Endothelial cell of umbilical vein (primary cell): ENCODE data around the gene RFNG. TPM values are rescaled to one million over a fixed set of nuclear protein-coding genes. Genes with fewer than 3 reads are reported as not detected.

Experiments used
- BruUV-seq: library from RNA; stranded (reverse); fragments of 400-500 nt; replicated peaks from 2 replicates; lab custom pipeline; 2021; lab: Mats Ljungman, UMichigan
- CTCF ChIA-PET: fragments of 300-600, 350-600 bp; sonication (Branson Sonifier 250); formaldehyde crosslinking; loops from one replicate; lab custom pipeline; 2021; ENCODE audit warnings: antibody characterized with exemption, inconsistent platforms; lab: Charles Lee
- POLR2A ChIA-PET: fragments of 300-600, 350-600 bp; sonication (Branson Sonifier 250); formaldehyde crosslinking; loops from one replicate; lab custom pipeline; 2021; ENCODE audit warnings: antibody characterized with exemption, inconsistent platforms; lab: Charles Lee
- DNase-seq: peaks from one replicate; pipeline ENCODE4 v3.0.0-alpha.2; 2011; ENCODE audit warnings: low read depth, low spot score
- FAIRE-seq: peaks from 2 replicates; lab custom pipeline; 2011; peaks lifted over from hg19 to GRCh38; lab: Jason Lieb, UNC
- H2AFZ ChIP-seq: 2 replicates; pipeline ENCODE4 v1.6.0; 2012; ENCODE audit warnings: low read depth, low read length, control low read depth, inconsistent platforms
- H3K27ac ChIP-seq: 2 replicates; pipeline ENCODE4 v1.5.1; 2011; ENCODE audit warnings: low read depth, mild to moderate bottlenecking, control low read depth, low read length, moderate library complexity; ENCODE audit not compliant: insufficient read depth
- H3K27me3 ChIP-seq, 2 experiments: 2 replicates each; pipeline versions ENCODE4 v1.6.0 to v1.6.1; 2011; ENCODE audit warnings: low read length in 2 of 2, mixed read lengths in 1 of 2; ENCODE audit not compliant: control insufficient read depth in 2 of 2, insufficient read depth in 2 of 2
- H3K36me3 ChIP-seq, 2 experiments: 2 replicates in 1 of 2; 3 replicates in 1 of 2; pipeline ENCODE4 v1.5.1; 2011; ENCODE audit warnings: low read length in 2 of 2, mild to moderate bottlenecking in 1 of 2, moderate library complexity in 1 of 2; ENCODE audit not compliant: control insufficient read depth in 2 of 2, insufficient read depth in 2 of 2; ENCODE audit errors: extremely low read depth in 1 of 2
- H3K4me1 ChIP-seq: 3 replicates; pipeline ENCODE4 v1.5.1; 2011; ENCODE audit warnings: mild to moderate bottlenecking, low read length; ENCODE audit not compliant: control insufficient read depth, insufficient read depth; ENCODE audit errors: extremely low read depth
- H3K4me2 ChIP-seq: 2 replicates; pipeline ENCODE4 v1.6.1; 2011; ENCODE audit warnings: low read length, control low read depth, mixed read lengths; ENCODE audit not compliant: insufficient read depth
- H3K4me3 ChIP-seq, 3 experiments: fragments of 200-600 bp in 1 of 3; sonication (generic), shearing (Covaris generic) in 1 of 3; replicated peaks in 1 of 3; 2 replicates each; pipeline ENCODE4 v1.5.1; 2011 to 2016; ENCODE audit warnings: control low read depth in 3 of 3, low read length in 3 of 3, mild to moderate bottlenecking in 2 of 3, inconsistent platforms in 1 of 3, low read depth in 1 of 3, moderate library complexity in 1 of 3; ENCODE audit not compliant: insufficient read depth in 1 of 3
- H3K79me2 ChIP-seq: 2 replicates; pipeline ENCODE4 v1.6.0; 2012; ENCODE audit warnings: low read length, inconsistent platforms; ENCODE audit not compliant: control insufficient read depth, insufficient read depth
- H3K9ac ChIP-seq: replicated peaks from 2 replicates; pipeline ENCODE3; 2011; ENCODE audit warnings: low read length, control low read depth; ENCODE audit not compliant: insufficient read depth; ENCODE audit errors: extremely low read depth
- H3K9me1 ChIP-seq: replicated peaks from 3 replicates; pipeline ENCODE4 v1.6.0; 2011; ENCODE audit warnings: mild to moderate bottlenecking, low read length; ENCODE audit not compliant: control insufficient read depth, insufficient read depth; ENCODE audit errors: extremely low read depth
- H3K9me3 ChIP-seq: replicated peaks from 2 replicates; pipeline ENCODE4 v1.5.1; 2012; ENCODE audit warnings: low read length, inconsistent platforms; ENCODE audit not compliant: control insufficient read depth, insufficient read depth
- H4K20me1 ChIP-seq: replicated peaks from 2 replicates; pipeline ENCODE3; 2011; ENCODE audit warnings: mild to moderate bottlenecking, low read length; ENCODE audit not compliant: control insufficient read depth, insufficient read depth; ENCODE audit errors: extremely low read depth
- EZH2 ChIP-seq: IDR thresholded peaks from 2 replicates; pipeline ENCODE4 v1.6.1; 2012; ENCODE audit warnings: borderline replicate concordance, low read depth, mild to moderate bottlenecking, moderate library complexity, low read length, inconsistent platforms; ENCODE audit not compliant: severe bottlenecking
- FOS ChIP-seq: IDR thresholded peaks from 2 replicates; pipeline ENCODE4 v1.6.1; 2011; ENCODE audit warnings: mild to moderate bottlenecking, low read length, moderate library complexity, borderline replicate concordance; ENCODE audit not compliant: insufficient read depth
- GATA2 ChIP-seq: IDR thresholded peaks from 2 replicates; pipeline ENCODE4 v1.7.0; 2011; ENCODE audit warnings: low read depth, mild to moderate bottlenecking, moderate library complexity, mixed read lengths, low read length; ENCODE audit not compliant: insufficient read length, insufficient read depth
- JUN ChIP-seq: IDR thresholded peaks from 2 replicates; pipeline ENCODE4 v1.6.1; 2011; ENCODE audit warnings: borderline replicate concordance, low read depth; ENCODE audit not compliant: insufficient read length, insufficient read depth
- MYC ChIP-seq: IDR thresholded peaks from one replicate; pipeline ENCODE4 v1.6.1; 2011; ENCODE audit warnings: mild to moderate bottlenecking, low read depth, low read length
- POLR2A ChIP-seq: IDR thresholded peaks from 2 replicates; pipeline ENCODE4 v1.6.1; 2012; ENCODE audit warnings: low read depth, mild to moderate bottlenecking, control low read depth, low read length
- POLR2AphosphoS5 ChIP-seq: IDR thresholded peaks from 2 replicates; pipeline ENCODE4 v1.6.1; 2012; ENCODE audit warnings: low read depth, mild to moderate bottlenecking, control low read depth, low read length, moderate library complexity; ENCODE audit not compliant: insufficient read depth
- dilution Hi-C: fragments of 300-500 bp; cut with MboI; formaldehyde crosslinking; loops from one replicate; pipeline ENCODE4 v1.15.0; 2019; ENCODE audit warnings: low sequenced_read_pairs; ENCODE audit not compliant: extremely low pct_ligation_motif_present
- intact Hi-C: fragments of 100-400 bp; cut with micrococcal nuclease; formaldehyde crosslinking; loops from one replicate; pipeline ENCODE4 v1.10.0; 2022
- polyA plus RNA-seq, 4 experiments: library from polyadenylated mRNA; depleted of rRNA in 3 of 4; stranded (reverse) in 3 of 4; unstranded in 1 of 4; fragments of >200 nt; gene quantifications; 2 replicates each; pipeline versions ENCODE4 v1.2.1 to v1.2.3, GENCODE V29; 2011 to 2012; ENCODE audit warnings: missing spikeins in 1 of 4
- total RNA-seq: library from RNA; stranded (reverse); gene quantifications from 2 replicates; pipeline ENCODE4 v1.2.3, GENCODE V29; 2021
- TF ChIP-seq, protein P1 (sequence below): IDR thresholded peaks from 2 replicates; pipeline ENCODE4 v1.6.1; 2011; ENCODE audit not compliant: insufficient read depth, insufficient read length
- TF ChIP-seq, protein P2 (sequence below), 2 donors: IDR thresholded peaks; 1 replicate in 1 of 2; 2 replicates in 1 of 2; pipeline ENCODE4 v1.5.1; 2011; ENCODE audit warnings: low read length in 2 of 2, mild to moderate bottlenecking in 2 of 2, moderate library complexity in 2 of 2, control low read depth in 1 of 2, inconsistent platforms in 1 of 2, low read depth in 1 of 2; ENCODE audit not compliant: insufficient read depth in 1 of 2; ENCODE audit errors: extremely low read depth in 1 of 2

The RFNG gene
- total and polyA plus RNA-seq, 2 donors (not counting 3 experiments of a cell fraction or from before 2014, with no cell fraction given) = 33.7 to 40.0 TPM

GRCh38 chr17:82047914-82048570 lies 3.6 kb downstream of the RFNG start:
- Histone ChIP-seq H3K4me1 (peaks cover 11% of the 10 kb centered on the region), H3K27me3 (no peaks in the 10 kb centered on the region), H3K36me3 (peaks cover 0 to 7% of the 10 kb centered on the region in 2 experiments), H3K9ac (no peak overlapping the region), H3K9me1 (no peaks in the 10 kb centered on the region), H3K4me3 (no peak overlapping the region), H3K27ac (no peak overlapping the region), H2AFZ (no peak overlapping the region), H3K79me2 (peaks cover 10% of the 10 kb centered on the region), H4K20me1 (no peaks in the 10 kb centered on the region), H3K9me3 (no peaks in the 10 kb centered on the region), H3K4me2 (no peak overlapping the region)
- FAIRE-seq = no peak
- BruUV-seq = no TSS peak
- no peak for DNase-seq
- dilution Hi-C loops (no loop called here), intact Hi-C loops (no loop called here)
- TF ChIP-seq EZH2 (no peak), GATA2 (no peak), JUN (no peak), POLR2A (no peak), POLR2AphosphoS5 (no peak), FOS (no peak), MYC (no peak)
- TF ChIP-seq, protein P1, sequence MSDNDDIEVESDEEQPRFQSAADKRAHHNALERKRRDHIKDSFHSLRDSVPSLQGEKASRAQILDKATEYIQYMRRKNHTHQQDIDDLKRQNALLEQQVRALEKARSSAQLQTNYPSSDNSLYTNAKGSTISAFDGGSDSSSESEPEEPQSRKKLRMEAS = no peak
- TF ChIP-seq, protein P2, sequence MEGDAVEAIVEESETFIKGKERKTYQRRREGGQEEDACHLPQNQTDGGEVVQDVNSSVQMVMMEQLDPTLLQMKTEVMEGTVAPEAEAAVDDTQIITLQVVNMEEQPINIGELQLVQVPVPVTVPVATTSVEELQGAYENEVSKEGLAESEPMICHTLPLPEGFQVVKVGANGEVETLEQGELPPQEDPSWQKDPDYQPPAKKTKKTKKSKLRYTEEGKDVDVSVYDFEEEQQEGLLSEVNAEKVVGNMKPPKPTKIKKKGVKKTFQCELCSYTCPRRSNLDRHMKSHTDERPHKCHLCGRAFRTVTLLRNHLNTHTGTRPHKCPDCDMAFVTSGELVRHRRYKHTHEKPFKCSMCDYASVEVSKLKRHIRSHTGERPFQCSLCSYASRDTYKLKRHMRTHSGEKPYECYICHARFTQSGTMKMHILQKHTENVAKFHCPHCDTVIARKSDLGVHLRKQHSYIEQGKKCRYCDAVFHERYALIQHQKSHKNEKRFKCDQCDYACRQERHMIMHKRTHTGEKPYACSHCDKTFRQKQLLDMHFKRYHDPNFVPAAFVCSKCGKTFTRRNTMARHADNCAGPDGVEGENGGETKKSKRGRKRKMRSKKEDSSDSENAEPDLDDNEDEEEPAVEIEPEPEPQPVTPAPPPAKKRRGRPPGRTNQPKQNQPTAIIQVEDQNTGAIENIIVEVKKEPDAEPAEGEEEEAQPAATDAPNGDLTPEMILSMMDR (IDR thresholded peaks at IDR 0.05; ENCODE audit: extremely low read depth in 1 of 2, insufficient read depth in 1 of 2, low read depth in 1 of 2, low read length in 2 of 2) = no peak
- POLR2A ChIA-PET = no interaction called here
- CTCF ChIA-PET = interaction anchor here (0.8 kb wide), 1 partner anchor 10 kb away, joined by 4 read pairs; the partner anchor contains the start of gene DCXR
